Type B pancreatic cell (in vitro differentiated cells): ENCODE measurements around the gene THRAP3. TPM values are rescaled to one million over a fixed set of nuclear protein-coding genes. Genes with fewer than 3 reads are reported as not detected.
A peak's percentile ranks its signal among the peaks of the same experiment; 100 is the strongest.

Experiments used
- DNase-seq: peaks from one replicate; pipeline ENCODE4 v3.0.0; 2021; ENCODE audit warnings: mixed read lengths; ENCODE audit not compliant: unreplicated experiment; ENCODE audit errors: extremely low spot score
- H3K27ac Mint-ChIP-seq: 2 replicates; pipeline ENCODE4 v1.8.0; 2021; ENCODE audit warnings: mild to moderate bottlenecking, mixed read lengths
- H3K27me3 Mint-ChIP-seq: 2 replicates; pipeline ENCODE4 v1.8.0; 2021; ENCODE audit warnings: mixed read lengths
- H3K36me3 Mint-ChIP-seq: 2 replicates; pipeline ENCODE4 v1.8.0; 2021; ENCODE audit warnings: mixed read lengths
- H3K4me1 Mint-ChIP-seq: one replicate; pipeline ENCODE4 v1.8.0; 2021; ENCODE audit warnings: mixed read lengths; ENCODE audit not compliant: unreplicated experiment
- H3K4me3 Mint-ChIP-seq: 2 replicates; pipeline ENCODE4 v1.8.0; 2021; ENCODE audit warnings: mild to moderate bottlenecking, mixed read lengths
- H3K9me3 Mint-ChIP-seq: 2 replicates; pipeline ENCODE4 v1.8.0; 2021; ENCODE audit warnings: mixed read lengths
- CTCF ChIP-seq: fragments of 200-600 bp; sonication (generic); conservative IDR thresholded peaks from 2 replicates; pipeline ENCODE4 v1.5.0; 2021; ENCODE audit warnings: antibody characterized with exemption, mild to moderate bottlenecking
- total RNA-seq: library from RNA; stranded (reverse); gene quantifications from 2 replicates; pipeline ENCODE4 v1.2.1, GENCODE V29; 2021; ENCODE audit warnings: low replicate concordance

Gene THRAP3
- total RNA-seq, 1 donor from 2014 or later: 135 TPM

- no peak for TF ChIP-seq CTCF
These were observed 98.0 kb downstream of the THRAP3 start for GRCh38 chr1:36322041-36322785.

GRCh38 chr1:36322786-36323635 lies 98.8 kb downstream of the THRAP3 start:
- Mint-ChIP-seq H3K36me3 (peaks cover 2% of the 10 kb centered on the region), H3K27ac (no peak overlapping the region), H3K4me1 (peaks cover 38% of the 10 kb centered on the region), H3K27me3 (peaks cover 4% of the 10 kb centered on the region), H3K9me3 (no peaks in the 10 kb centered on the region), H3K4me3 (peak overlapping the region; percentile 82)
- no peak for DNase-seq
- no peak for TF ChIP-seq CTCF

More at GRCh38 chr1:36322041-36322785, 98.0 kb downstream of the THRAP3 start:
- DNase-seq: no peak
- Mint-ChIP-seq H3K9me3 (no peaks in the 10 kb centered on the region), H3K27ac (peak overlapping the region; percentile 84), H3K4me3 (peak overlapping the region; percentile 87), H3K4me1 (peaks cover 31% of the 10 kb centered on the region), H3K27me3 (peaks cover 4% of the 10 kb centered on the region), H3K36me3 (peaks cover 6% of the 10 kb centered on the region)

GRCh38 chr1:36323636-36324352 lies 99.6 kb downstream of the THRAP3 start, which contains the start of gene EVA1B:
TSS of gene EVA1B (minus strand) at chr1:36323645. CDS start at chr1:36323037, 608 bp downstream.
- TF ChIP-seq CTCF: no peak
- no peaks in the 10 kb centered on the region for H3K9me3 Mint-ChIP-seq
- peak; percentile 80 for DNase-seq
- H3K4me1 Mint-ChIP-seq: peaks cover 39% of the 10 kb centered on the region
- peaks cover 4% of the 10 kb centered on the region for H3K27me3 Mint-ChIP-seq
- H3K27ac Mint-ChIP-seq: peak within 1 kb of the TSS; percentile 92
- peak within 1 kb of the TSS; percentile 91 for H3K4me3 Mint-ChIP-seq
- H3K36me3 Mint-ChIP-seq: no peaks in the 10 kb centered on the region

GRCh38 chr1:36324353-36324703 lies 100.1 kb downstream of the THRAP3 start:
- DNase-seq: no peak
- Mint-ChIP-seq H3K4me1 (peaks cover 41% of the 10 kb centered on the region), H3K4me3 (peak overlapping the region; percentile 91), H3K9me3 (no peaks in the 10 kb centered on the region), H3K27ac (peak overlapping the region; percentile 92), H3K27me3 (peaks cover 4% of the 10 kb centered on the region), H3K36me3 (no peaks in the 10 kb centered on the region)
- TF ChIP-seq CTCF: no peak

- H3K27ac Mint-ChIP-seq: peak overlapping the region; percentile 75
- no peaks in the 10 kb centered on the region for H3K9me3 Mint-ChIP-seq
- H3K4me3 Mint-ChIP-seq: peak overlapping the region; percentile 25
- peaks cover 36% of the 10 kb centered on the region for H3K4me1 Mint-ChIP-seq
- DNase-seq: no peak
- no peaks in the 10 kb centered on the region for H3K36me3 Mint-ChIP-seq
- H3K27me3 Mint-ChIP-seq: peaks cover 8% of the 10 kb centered on the region
- no peak for TF ChIP-seq CTCF
These were observed 102.3 kb downstream of the THRAP3 start for GRCh38 chr1:36326499-36326898.
